Measurements from ENCODE around the gene CLEC18C.
"Not testable (repeated sequence)": the region's sequence is repeated elsewhere in the genome, so short reads cannot be mapped to it uniquely, and the experiment has no call there.

Gene CLEC18C

DNA sequence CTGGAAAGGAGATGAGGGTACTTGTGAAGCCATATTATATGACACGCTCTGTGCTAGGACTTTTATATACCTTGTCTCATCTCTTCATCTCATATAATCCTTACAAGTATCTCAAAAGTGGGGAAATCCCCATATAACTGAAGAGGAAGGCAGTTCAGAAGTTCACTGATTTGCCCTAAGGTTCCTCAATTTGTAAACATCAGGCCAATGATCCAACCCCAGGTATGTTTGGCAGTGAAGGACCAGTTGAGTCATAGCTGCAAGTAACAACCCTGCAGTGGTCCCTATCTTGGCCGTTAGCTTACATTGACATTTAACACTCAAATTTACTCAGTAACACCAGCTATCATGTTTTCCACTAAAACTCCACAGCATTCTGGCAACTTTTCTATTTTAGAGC lies 45.0 kb downstream of the CLEC18C start:
- DNase-seq (ENCODE audit: low spot score): not testable (repeated sequence)

- not testable (repeated sequence) for DNase-seq (ENCODE audit: low spot score)
Measured at GRCh38 chr16:70222574-70222973, 49.0 kb downstream of the CLEC18C start.

DNA sequence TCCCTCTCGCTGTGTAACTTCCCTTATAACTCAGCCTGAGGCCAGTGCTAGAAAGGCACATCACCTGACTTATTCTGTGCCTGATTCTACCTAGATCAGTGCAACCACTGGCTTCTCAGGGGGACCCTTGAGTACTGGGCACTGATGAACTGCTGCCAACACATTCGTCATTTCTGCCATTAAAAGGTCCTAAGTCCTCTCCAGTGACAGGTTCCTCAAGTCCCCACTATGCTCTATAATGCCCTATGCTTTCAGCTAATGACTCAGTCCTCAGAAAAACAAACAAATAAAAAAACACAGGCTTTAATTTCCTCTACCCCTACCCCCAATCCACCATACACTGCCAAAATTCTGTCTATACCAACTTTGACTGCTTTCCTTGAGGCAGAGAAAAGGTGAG lies 49.6 kb downstream of the CLEC18C start:
- DNase-seq (ENCODE audit: low spot score): not testable (repeated sequence)

- DNase-seq (ENCODE audit: low spot score): not testable (repeated sequence)
Measured at GRCh38 chr16:70223971-70224513, 50.5 kb downstream of the CLEC18C start.

- not testable (repeated sequence) for DNase-seq (ENCODE audit: low spot score)
Measured at GRCh38 chr16:70224645-70225044, 51.1 kb downstream of the CLEC18C start.

DNA sequence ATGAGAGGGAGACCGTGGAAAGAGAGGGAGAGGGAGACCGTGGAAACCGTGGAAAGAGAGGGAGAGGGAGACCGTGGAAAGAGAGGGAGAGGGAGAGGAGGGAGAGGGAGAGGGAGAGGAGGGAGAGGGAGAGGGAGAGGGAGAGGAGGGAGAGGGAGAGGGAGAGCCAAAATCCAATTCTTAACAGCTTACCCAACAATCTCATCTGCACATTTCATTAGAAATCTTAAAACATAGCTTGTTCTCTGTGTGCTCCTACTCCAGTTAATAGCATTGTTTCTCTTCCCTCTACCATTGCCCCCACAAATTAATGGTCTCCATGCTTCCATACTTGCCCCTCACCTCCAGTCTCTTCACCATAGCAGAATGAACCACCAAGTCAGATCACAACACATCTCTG lies 51.8 kb downstream of the CLEC18C start:
- not testable (repeated sequence) for DNase-seq (ENCODE audit: low spot score)

GRCh38 chr16:70226024-70226423 lies 52.4 kb downstream of the CLEC18C start:
- DNase-seq (ENCODE audit: low spot score): not testable (repeated sequence)

DNA sequence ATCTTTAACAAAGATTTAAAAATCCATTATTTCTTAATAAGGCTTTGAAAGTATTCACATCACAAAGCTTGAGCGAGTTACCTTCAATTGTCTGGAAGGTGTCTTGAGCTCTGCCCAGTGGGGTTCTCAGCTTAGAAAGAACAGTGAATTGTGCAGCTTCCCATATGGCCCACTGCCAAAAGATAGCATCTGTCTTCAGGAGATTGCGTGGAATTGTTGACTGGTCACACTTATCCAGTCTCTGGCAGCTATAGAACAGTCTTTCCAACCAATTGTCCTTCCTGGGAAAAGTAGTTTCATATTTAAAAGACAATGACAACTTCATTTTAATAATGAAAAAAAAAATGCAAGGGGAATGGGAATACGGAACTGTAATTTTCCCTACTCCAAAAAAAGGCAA lies 58.2 kb downstream of the CLEC18C start:
- not testable (repeated sequence) for DNase-seq (ENCODE audit: low spot score)
